ENCODE measurements around the gene COL5A2. TPM values are rescaled to one million over a fixed set of nuclear protein-coding genes. Genes with fewer than 3 reads are reported as not detected.
A peak's percentile ranks its signal among the peaks of the same experiment; 100 is the strongest.

Gene COL5A2
- total RNA-seq, 1 donor from 2014 or later = 26.3 TPM

- ATAC-seq = no peak
Measured at GRCh38 chr2:189116979-189117378, 62.6 kb downstream of the COL5A2 start.

GRCh38 chr2:189116087-189116486, 63.5 kb downstream of the COL5A2 start:
- Histone ChIP-seq H3K9me3 (no peaks in the 10 kb centered on the region), H3K27me3 (ENCODE audit: low read depth) (no peaks in the 10 kb centered on the region), H3K27ac (no peak overlapping the region), H3K4me1 (no peaks in the 10 kb centered on the region), H3K36me3 (no peaks in the 10 kb centered on the region), H3K4me3 (no peak overlapping the region)
- no peak for DNase-seq
- TF ChIP-seq CTCF (IDR thresholded peaks at IDR 0.05) = no peak
- ATAC-seq = no peak
- intact Hi-C loops (cut with DNase I) = no loop called here

More at GRCh38 chr2:189116979-189117378, 62.6 kb downstream of the COL5A2 start:
- Histone ChIP-seq H3K27me3 (ENCODE audit: low read depth) (no peaks in the 10 kb centered on the region), H3K36me3 (no peaks in the 10 kb centered on the region), H3K4me1 (no peaks in the 10 kb centered on the region), H3K27ac (no peak overlapping the region), H3K4me3 (no peak overlapping the region), H3K9me3 (no peaks in the 10 kb centered on the region)
- intact Hi-C loops (cut with DNase I) = no loop called here
- no peak for DNase-seq
- no peak for TF ChIP-seq CTCF (IDR thresholded peaks at IDR 0.05)

- ATAC-seq (no peak), DNase-seq (no peak)
- no peaks in the 10 kb centered on the region for H3K4me1 ChIP-seq
- intact Hi-C loops (cut with DNase I) = no loop called here
- H3K27ac ChIP-seq = no peak overlapping the region
- no peak overlapping the region for H3K4me3 ChIP-seq
- no peaks in the 10 kb centered on the region for H3K9me3 ChIP-seq
- H3K27me3 ChIP-seq (ENCODE audit: low read depth) = no peaks in the 10 kb centered on the region
- peak; percentile 15 for TF ChIP-seq CTCF (IDR thresholded peaks at IDR 0.05)
- H3K36me3 ChIP-seq = no peaks in the 10 kb centered on the region
Measured at GRCh38 chr2:189115126-189115525, 64.4 kb downstream of the COL5A2 start.

GRCh38 chr2:189113963-189114362, 65.6 kb downstream of the COL5A2 start:
- intact Hi-C loops (cut with DNase I) = no loop called here
- TF ChIP-seq CTCF (IDR thresholded peaks at IDR 0.05) = no peak

GRCh38 chr2:189111063-189111715, 68.4 kb downstream of the COL5A2 start:
- H3K27ac ChIP-seq = no peak overlapping the region
- intact Hi-C loops (cut with DNase I) = no loop called here
- H3K4me3 ChIP-seq = no peak overlapping the region
- no peaks in the 10 kb centered on the region for H3K36me3 ChIP-seq
- DNase-seq (no peak), ATAC-seq (no peak)
- no peaks in the 10 kb centered on the region for H3K9me3 ChIP-seq
- TF ChIP-seq CTCF (IDR thresholded peaks at IDR 0.05) = no peak
- no peaks in the 10 kb centered on the region for H3K27me3 ChIP-seq (ENCODE audit: low read depth)
- no peaks in the 10 kb centered on the region for H3K4me1 ChIP-seq

More at GRCh38 chr2:189113963-189114362, 65.6 kb downstream of the COL5A2 start:
- no peaks in the 10 kb centered on the region for H3K36me3 ChIP-seq
- DNase-seq (no peak), ATAC-seq (no peak)
- no peaks in the 10 kb centered on the region for H3K27me3 ChIP-seq (ENCODE audit: low read depth)
- H3K4me3 ChIP-seq = no peak overlapping the region
- no peaks in the 10 kb centered on the region for H3K4me1 ChIP-seq
- H3K27ac ChIP-seq = no peak overlapping the region
- no peaks in the 10 kb centered on the region for H3K9me3 ChIP-seq

Measured in lower lobe of right lung (tissue), 2 donors.